GM18951 (cell line): Measurements from ENCODE around the gene RIOX2.

Source experiments
- POLR2A ChIP-seq: IDR thresholded peaks from 4 replicates; pipeline ENCODE4 v1.6.1; 2011; ENCODE audit warnings: mild to moderate bottlenecking; ENCODE audit not compliant: insufficient read length, insufficient read depth; ENCODE audit errors: extremely low read depth
- in situ Hi-C: fragments of 300-500 bp; cut with MboI; formaldehyde crosslinking; loops from one replicate; pipeline ENCODE4 v1.12.0; 2022; ENCODE audit warnings: low sequenced_read_pairs, mixed read lengths, inconsistent platforms; ENCODE audit not compliant: unreplicated experiment

The RIOX2 gene

GRCh38 chr3:97901313-97902248 is 70.7 kb downstream of the RIOX2 start:
- in situ Hi-C loops: no loop called here
- no peak for TF ChIP-seq POLR2A

- no peak for TF ChIP-seq POLR2A
- in situ Hi-C loops: no loop called here
Measured at GRCh38 chr3:97899331-97899730, 72.9 kb downstream of the RIOX2 start.

- in situ Hi-C loops: no loop called here
- no peak for TF ChIP-seq POLR2A
Measured at GRCh38 chr3:97896547-97896946, 75.7 kb downstream of the RIOX2 start.

- in situ Hi-C loops: no loop called here
- TF ChIP-seq POLR2A: no peak
Measured at GRCh38 chr3:97896129-97896528, 76.1 kb downstream of the RIOX2 start.

- in situ Hi-C loops: no loop called here
- no peak for TF ChIP-seq POLR2A
Measured at GRCh38 chr3:97895216-97895615, 77.0 kb downstream of the RIOX2 start.

GRCh38 chr3:97892852-97893251 is 79.4 kb downstream of the RIOX2 start:
- no peak for TF ChIP-seq POLR2A
- in situ Hi-C loops: no loop called here
